Caco-2 (cell line): ENCODE measurements around the gene ACSM3. TPM values are rescaled to one million over a fixed set of nuclear protein-coding genes. Genes with fewer than 3 reads are reported as not detected.

Source experiments
- BruUV-seq: library from RNA; stranded (reverse); fragments of 400-500 nt; replicated peaks from 2 replicates; lab custom pipeline; 2021; lab: Mats Ljungman, UMichigan
- CTCF ChIA-PET: fragments of 300-600 bp; sonication (Branson Sonifier 250); formaldehyde crosslinking; loops from one replicate; lab custom pipeline; 2022; ENCODE audit warnings: antibody characterized with exemption; lab: Charles Lee
- POLR2A ChIA-PET: fragments of 300-600 bp; sonication (Branson Sonifier 250); formaldehyde crosslinking; loops from one replicate; lab custom pipeline; 2022; ENCODE audit warnings: antibody characterized with exemption; lab: Charles Lee
- DNase-seq, 2 experiments: peaks; one replicate each; pipeline versions ENCODE4 v3.0.0 to v3.0.0-alpha.2; 2020 to 2022
- H3K27me3 ChIP-seq: replicated peaks from 2 replicates; pipeline ENCODE4 v1.6.0; 2011; ENCODE audit warnings: low read length; ENCODE audit not compliant: control insufficient read depth, insufficient read depth
- H3K36me3 ChIP-seq: 2 replicates; pipeline ENCODE4 v1.5.1; 2011; ENCODE audit warnings: low read length; ENCODE audit not compliant: control insufficient read depth, insufficient read depth
- H3K4me1 ChIP-seq: fragments of 250-450 bp; sonication (Bioruptor Pico); 2 replicates; pipeline ENCODE4 v1.5.1; 2020; ENCODE audit warnings: mild to moderate bottlenecking
- H3K4me3 ChIP-seq: 2 replicates; pipeline ENCODE4 v1.5.1; 2011; ENCODE audit warnings: low read depth, mild to moderate bottlenecking, control low read depth, low read length
- H3K9me3 ChIP-seq: fragments of 250-450 bp; sonication (Bioruptor Pico); 2 replicates; pipeline ENCODE4 v1.5.1; 2020; ENCODE audit warnings: mild to moderate bottlenecking, moderate library complexity
- H3K27ac Mint-ChIP-seq: one replicate; pipeline ENCODE4 v1.8.0; 2022; ENCODE audit warnings: mixed read lengths; ENCODE audit not compliant: unreplicated experiment
- H3K27me3 Mint-ChIP-seq: one replicate; pipeline ENCODE4 v1.8.0; 2022; ENCODE audit warnings: mixed read lengths; ENCODE audit not compliant: insufficient read depth, unreplicated experiment
- H3K36me3 Mint-ChIP-seq: one replicate; pipeline ENCODE4 v1.8.0; 2022; ENCODE audit warnings: mild to moderate bottlenecking, mixed read lengths; ENCODE audit not compliant: insufficient read depth, unreplicated experiment
- H3K4me1 Mint-ChIP-seq: one replicate; pipeline ENCODE4 v1.8.0; 2022; ENCODE audit warnings: low read depth, mixed read lengths; ENCODE audit not compliant: unreplicated experiment
- H3K4me3 Mint-ChIP-seq: one replicate; pipeline ENCODE4 v1.8.0; 2022; ENCODE audit warnings: mild to moderate bottlenecking, moderate library complexity, mixed read lengths; ENCODE audit not compliant: unreplicated experiment
- H3K9me3 Mint-ChIP-seq: one replicate; pipeline ENCODE4 v1.8.0; 2022; ENCODE audit warnings: mixed read lengths; ENCODE audit not compliant: unreplicated experiment
- intact Hi-C: fragments of 100-400 bp; cut with micrococcal nuclease; formaldehyde crosslinking; loops from one replicate; pipeline ENCODE4 v1.10.0; 2022; ENCODE audit not compliant: unreplicated experiment
- total RNA-seq: library from RNA; stranded (reverse); gene quantifications from 2 replicates; pipeline ENCODE4 v1.2.3, GENCODE V29; 2022
- TF ChIP-seq, protein P1 (sequence below), 2 experiments: fragments of 200-600 bp in 1 of 2; IDR thresholded peaks; 1 replicate in 1 of 2; 2 replicates in 1 of 2; pipeline versions ENCODE4 v1.5.1 to v1.8.0; 2011 to 2022; ENCODE audit warnings: antibody characterized with exemption in 1 of 2, control low read depth in 1 of 2, inconsistent platforms in 1 of 2, low read depth in 1 of 2, low read length in 1 of 2, mild to moderate bottlenecking in 1 of 2, moderate library complexity in 1 of 2; ENCODE audit not compliant: insufficient read depth in 1 of 2, severe bottlenecking in 1 of 2, unreplicated experiment in 1 of 2

The ACSM3 gene
- total RNA-seq, 1 experiment from 2014 or later: 6.9 TPM

DNA sequence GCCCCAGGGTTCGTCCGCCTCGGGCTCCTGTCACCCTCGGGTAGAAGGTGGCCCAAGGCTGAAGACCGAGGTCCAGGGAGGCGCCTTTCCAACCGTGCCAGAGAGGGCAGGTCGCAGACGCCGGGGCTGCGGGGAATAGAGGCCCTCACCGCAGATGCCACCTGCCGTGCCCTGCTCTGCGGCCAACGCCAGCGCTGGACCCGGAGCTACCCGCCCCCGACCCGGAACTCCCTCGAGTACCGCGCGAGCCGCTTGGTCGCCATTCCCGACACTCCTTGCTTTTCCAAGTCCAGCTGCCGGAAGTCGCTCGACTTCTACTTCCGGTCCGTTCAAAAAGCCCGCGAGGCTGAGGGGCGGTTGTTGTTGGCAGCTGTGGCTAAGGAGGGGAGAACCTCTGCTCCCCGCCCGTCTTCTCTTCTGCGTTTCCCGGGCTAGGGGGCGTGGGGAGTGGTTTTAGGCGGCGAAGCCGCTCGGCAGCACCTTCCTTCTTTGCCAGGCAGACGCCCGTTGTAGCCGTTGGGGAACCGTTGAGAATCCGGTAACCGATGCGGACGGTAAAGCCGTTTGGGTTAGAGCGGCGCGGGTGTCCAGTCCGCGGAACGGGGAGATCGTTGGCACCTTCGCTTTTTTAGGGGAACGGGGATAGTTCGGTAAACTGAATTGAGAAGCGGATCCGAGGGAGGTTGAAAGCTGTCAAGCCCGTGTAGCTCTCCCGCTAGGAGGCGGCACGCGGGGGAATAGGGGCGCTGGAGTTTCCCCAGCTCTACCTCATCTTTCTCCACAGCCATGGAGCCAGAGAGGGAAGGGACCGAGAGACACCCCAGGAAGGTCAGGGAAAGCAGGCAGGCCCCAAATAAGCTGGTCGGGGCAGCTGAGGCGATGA, 42.6 kb downstream of the ACSM3 start, which contains the start of the genes ERI2 and REXO5:
ERI2 (minus strand) TSS at position 305 of the 883 bp plus-strand sequence; CDS start at position 263, 42 bp downstream.
REXO5 (plus strand) TSS at position 360 of the 883 bp plus-strand sequence; CDS start at position 787, 427 bp downstream.
- Mint-ChIP-seq H3K27ac (peak within 1 kb of the TSS; percentile 94), H3K4me3 (peak within 1 kb of the TSS; percentile 98), H3K4me1 (no peaks in the 10 kb centered on the region), H3K9me3 (no peaks in the 10 kb centered on the region), H3K27me3 (no peaks in the 10 kb centered on the region), H3K36me3 (peaks cover 19% of the 10 kb centered on the region)
- TSS peak; percentile 86 for BruUV-seq
- Histone ChIP-seq H3K9me3 (no peaks in the 10 kb centered on the region), H3K36me3 (no peaks in the 10 kb centered on the region), H3K27me3 (no peaks in the 10 kb centered on the region), H3K4me3 (peak within 1 kb of the TSS; percentile 88), H3K4me1 (no peaks in the 10 kb centered on the region)
- ChIA-PET POLR2A (interaction anchor here (0.6 to 1.6 kb wide), 7 partner anchors 20 to 496 kb away, joined by 3 to 8 read pairs (median 5); partner anchors contain the start of genes ACSM3, DCUN1D3 and LYRM1), CTCF (interaction anchor here (0.7 to 1.1 kb wide), 3 partner anchors 19 to 296 kb away, joined by 4 read pairs; partner anchors contain the start of gene ACSM3)
- intact Hi-C loops: no loop called here
- peak; percentile 92 to 94 for DNase-seq
- TF ChIP-seq, protein P1, sequence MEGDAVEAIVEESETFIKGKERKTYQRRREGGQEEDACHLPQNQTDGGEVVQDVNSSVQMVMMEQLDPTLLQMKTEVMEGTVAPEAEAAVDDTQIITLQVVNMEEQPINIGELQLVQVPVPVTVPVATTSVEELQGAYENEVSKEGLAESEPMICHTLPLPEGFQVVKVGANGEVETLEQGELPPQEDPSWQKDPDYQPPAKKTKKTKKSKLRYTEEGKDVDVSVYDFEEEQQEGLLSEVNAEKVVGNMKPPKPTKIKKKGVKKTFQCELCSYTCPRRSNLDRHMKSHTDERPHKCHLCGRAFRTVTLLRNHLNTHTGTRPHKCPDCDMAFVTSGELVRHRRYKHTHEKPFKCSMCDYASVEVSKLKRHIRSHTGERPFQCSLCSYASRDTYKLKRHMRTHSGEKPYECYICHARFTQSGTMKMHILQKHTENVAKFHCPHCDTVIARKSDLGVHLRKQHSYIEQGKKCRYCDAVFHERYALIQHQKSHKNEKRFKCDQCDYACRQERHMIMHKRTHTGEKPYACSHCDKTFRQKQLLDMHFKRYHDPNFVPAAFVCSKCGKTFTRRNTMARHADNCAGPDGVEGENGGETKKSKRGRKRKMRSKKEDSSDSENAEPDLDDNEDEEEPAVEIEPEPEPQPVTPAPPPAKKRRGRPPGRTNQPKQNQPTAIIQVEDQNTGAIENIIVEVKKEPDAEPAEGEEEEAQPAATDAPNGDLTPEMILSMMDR (IDR thresholded peaks at IDR 0.05; ENCODE audit: insufficient read depth in 1 of 2, low read depth in 1 of 2, low read length in 1 of 2, severe bottlenecking in 1 of 2, unreplicated experiment in 1 of 2): peak; percentile 32 to 53

DNA sequence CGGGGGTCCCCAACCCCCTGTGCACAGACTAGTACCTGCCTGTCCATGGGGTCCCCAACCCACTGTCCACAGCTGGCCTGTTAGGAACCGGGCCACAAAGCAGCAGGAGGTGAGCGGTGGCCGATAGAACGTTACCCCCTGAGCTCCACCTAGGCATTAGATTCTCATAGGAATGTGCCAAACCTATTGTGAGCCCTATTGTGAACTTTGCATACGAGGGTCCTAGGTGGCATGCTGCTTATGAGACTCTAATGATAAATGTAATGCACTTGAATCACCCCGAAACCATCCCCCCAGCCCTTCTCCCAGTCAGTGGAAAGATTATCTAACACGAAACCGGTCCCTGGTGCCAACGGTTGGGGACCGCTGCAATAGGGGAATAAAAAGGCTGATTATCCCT, 44.0 kb downstream of the ACSM3 start:
- Mint-ChIP-seq H3K27me3 (no peaks in the 10 kb centered on the region), H3K9me3 (no peaks in the 10 kb centered on the region), H3K27ac (no peak overlapping the region), H3K4me1 (no peaks in the 10 kb centered on the region), H3K36me3 (peaks cover 19% of the 10 kb centered on the region), H3K4me3 (peak overlapping the region; percentile 98)
- Histone ChIP-seq H3K9me3 (no peaks in the 10 kb centered on the region), H3K27me3 (no peaks in the 10 kb centered on the region), H3K4me1 (no peaks in the 10 kb centered on the region), H3K36me3 (no peaks in the 10 kb centered on the region), H3K4me3 (no peak overlapping the region)
- TF ChIP-seq, protein P1 (IDR thresholded peaks at IDR 0.05; ENCODE audit: insufficient read depth in 1 of 2, low read depth in 1 of 2, low read length in 1 of 2, severe bottlenecking in 1 of 2, unreplicated experiment in 1 of 2): no peak
- no peak for DNase-seq
- intact Hi-C loops: no loop called here
- CTCF ChIA-PET: no interaction called here
- no TSS peak for BruUV-seq
- POLR2A ChIA-PET: no interaction called here

DNA sequence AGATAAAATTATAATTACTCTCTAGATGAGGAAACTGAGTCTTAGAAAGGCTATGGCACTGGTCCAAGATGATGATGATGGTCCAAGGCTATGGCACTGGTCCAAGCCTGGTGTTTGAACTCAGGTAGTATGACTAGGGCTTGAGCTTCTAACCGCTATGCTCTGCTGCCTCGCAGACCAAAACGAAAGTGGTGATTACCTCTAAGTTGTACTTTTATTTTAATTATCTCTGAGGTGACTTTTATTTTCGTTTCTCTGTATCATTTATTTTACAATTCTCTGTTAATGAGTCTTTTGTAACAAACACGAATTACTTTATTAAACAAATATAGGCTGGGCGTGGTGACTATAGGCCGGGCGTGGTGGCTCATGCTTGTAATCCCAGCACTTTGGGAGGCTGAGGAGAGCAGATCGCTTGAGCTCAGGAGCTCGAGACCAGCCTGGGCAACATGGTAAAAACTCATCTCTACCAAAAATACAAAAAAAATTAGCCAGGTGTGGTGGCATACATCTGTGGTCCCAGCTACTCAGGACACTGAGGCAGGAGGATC, 48.1 kb downstream of the ACSM3 start:
- Mint-ChIP-seq H3K4me3 (no peak overlapping the region), H3K27me3 (no peaks in the 10 kb centered on the region), H3K4me1 (no peaks in the 10 kb centered on the region), H3K9me3 (no peaks in the 10 kb centered on the region), H3K36me3 (peaks cover 11% of the 10 kb centered on the region), H3K27ac (no peak overlapping the region)
- Histone ChIP-seq H3K36me3 (no peaks in the 10 kb centered on the region), H3K4me3 (no peak overlapping the region), H3K27me3 (no peaks in the 10 kb centered on the region), H3K9me3 (no peaks in the 10 kb centered on the region), H3K4me1 (no peaks in the 10 kb centered on the region)
- CTCF ChIA-PET: no interaction called here
- intact Hi-C loops: no loop called here
- BruUV-seq: no TSS peak
- DNase-seq: no peak
- POLR2A ChIA-PET: no interaction called here
- TF ChIP-seq, protein P1 (IDR thresholded peaks at IDR 0.05; ENCODE audit: insufficient read depth in 1 of 2, low read depth in 1 of 2, low read length in 1 of 2, severe bottlenecking in 1 of 2, unreplicated experiment in 1 of 2): no peak
